ENCODE data around the gene TBXAS1. TPM values are rescaled to one million over a fixed set of nuclear protein-coding genes. Genes with fewer than 3 reads are reported as not detected.
A peak's percentile ranks its signal among the peaks of the same experiment; 100 is the strongest.

TBXAS1 gene
- total RNA-seq, 1 donor from 2014 or later: 0.26 TPM

DNA sequence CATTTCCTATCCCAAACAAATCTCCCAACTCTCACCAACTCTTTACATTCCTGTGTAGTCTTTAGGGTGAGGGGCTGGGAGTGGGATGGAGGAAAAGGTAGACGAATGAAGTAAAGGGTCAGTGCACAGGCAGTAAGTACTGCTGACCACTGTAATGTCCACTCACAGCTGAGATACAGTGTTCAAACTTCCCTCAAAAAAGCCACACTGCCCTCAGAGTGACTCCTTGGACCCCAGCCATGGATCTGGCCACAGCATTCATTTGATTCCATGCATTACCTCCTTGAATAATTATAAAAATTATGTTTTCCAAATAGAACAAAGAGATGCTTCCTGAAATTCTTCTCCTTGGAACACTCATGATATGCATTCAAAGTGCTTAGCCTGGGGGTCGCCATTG, 31.5 kb upstream of the TBXAS1 start:
- Histone ChIP-seq H3K4me3 (ENCODE audit: low read depth, low read length) (no peak overlapping the region), H3K36me3 (ENCODE audit: control insufficient read depth, insufficient read depth, low read length) (peaks cover 3% of the 10 kb centered on the region), H3K27me3 (ENCODE audit: control insufficient read depth, insufficient read depth, low read length) (no peaks in the 10 kb centered on the region)
- FAIRE-seq (no peak), DNase-seq (ENCODE audit: low read depth) (no peak)
- TF ChIP-seq, protein P1, sequence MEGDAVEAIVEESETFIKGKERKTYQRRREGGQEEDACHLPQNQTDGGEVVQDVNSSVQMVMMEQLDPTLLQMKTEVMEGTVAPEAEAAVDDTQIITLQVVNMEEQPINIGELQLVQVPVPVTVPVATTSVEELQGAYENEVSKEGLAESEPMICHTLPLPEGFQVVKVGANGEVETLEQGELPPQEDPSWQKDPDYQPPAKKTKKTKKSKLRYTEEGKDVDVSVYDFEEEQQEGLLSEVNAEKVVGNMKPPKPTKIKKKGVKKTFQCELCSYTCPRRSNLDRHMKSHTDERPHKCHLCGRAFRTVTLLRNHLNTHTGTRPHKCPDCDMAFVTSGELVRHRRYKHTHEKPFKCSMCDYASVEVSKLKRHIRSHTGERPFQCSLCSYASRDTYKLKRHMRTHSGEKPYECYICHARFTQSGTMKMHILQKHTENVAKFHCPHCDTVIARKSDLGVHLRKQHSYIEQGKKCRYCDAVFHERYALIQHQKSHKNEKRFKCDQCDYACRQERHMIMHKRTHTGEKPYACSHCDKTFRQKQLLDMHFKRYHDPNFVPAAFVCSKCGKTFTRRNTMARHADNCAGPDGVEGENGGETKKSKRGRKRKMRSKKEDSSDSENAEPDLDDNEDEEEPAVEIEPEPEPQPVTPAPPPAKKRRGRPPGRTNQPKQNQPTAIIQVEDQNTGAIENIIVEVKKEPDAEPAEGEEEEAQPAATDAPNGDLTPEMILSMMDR (IDR thresholded peaks at IDR 0.05; ENCODE audit: insufficient read depth, low read length, severe bottlenecking): no peak

DNA sequence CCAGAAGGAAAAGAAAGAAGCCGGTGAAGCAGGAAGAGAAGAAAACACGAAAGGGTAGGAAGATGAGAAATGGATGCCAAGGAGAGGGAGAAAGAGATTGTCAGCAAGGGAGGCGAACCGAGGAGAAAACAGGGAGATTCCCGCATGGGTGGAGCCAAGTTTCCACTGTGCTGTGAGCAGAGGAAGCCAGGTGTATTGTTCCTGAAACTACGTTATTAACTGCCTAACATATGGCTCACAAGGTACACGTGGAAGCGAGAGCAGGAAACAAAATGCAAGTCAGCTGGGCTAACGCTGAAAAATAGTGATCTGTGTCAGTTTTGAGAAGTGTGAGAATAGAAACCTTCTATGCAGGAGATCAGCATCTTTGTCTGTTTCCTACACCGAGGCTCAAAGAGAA, 30.8 kb upstream of the TBXAS1 start:
- Histone ChIP-seq H3K4me3 (ENCODE audit: low read depth, low read length) (no peak overlapping the region), H3K36me3 (ENCODE audit: control insufficient read depth, insufficient read depth, low read length) (peaks cover 3% of the 10 kb centered on the region), H3K27me3 (ENCODE audit: control insufficient read depth, insufficient read depth, low read length) (no peaks in the 10 kb centered on the region)
- FAIRE-seq: no peak
- TF ChIP-seq, protein P1 (IDR thresholded peaks at IDR 0.05; ENCODE audit: insufficient read depth, low read length, severe bottlenecking): no peak
- DNase-seq (ENCODE audit: low read depth): peak; percentile 61

DNA sequence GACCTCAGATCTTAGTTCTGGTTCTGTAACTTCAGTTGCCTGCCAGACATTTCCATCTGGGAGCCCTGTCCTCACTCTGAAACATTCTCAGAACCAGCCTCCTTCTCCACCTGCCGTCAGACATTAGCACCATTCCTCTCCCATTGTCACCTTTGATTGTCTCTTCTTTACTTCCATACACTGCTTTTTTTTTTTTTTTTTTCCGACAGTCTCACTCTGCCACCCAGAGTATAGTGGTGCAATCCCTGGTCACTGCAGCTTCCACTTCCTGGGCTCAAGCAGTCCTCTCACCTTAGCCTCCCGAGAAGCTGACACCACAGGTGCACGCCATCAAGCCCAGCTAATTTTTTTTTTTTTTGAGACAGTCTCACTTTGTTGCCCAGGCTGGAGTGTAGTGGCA, 30.2 kb upstream of the TBXAS1 start:
- TF ChIP-seq, protein P1 (IDR thresholded peaks at IDR 0.05; ENCODE audit: insufficient read depth, low read length, severe bottlenecking): no peak
- Histone ChIP-seq H3K4me3 (ENCODE audit: low read depth, low read length) (no peak overlapping the region), H3K27me3 (ENCODE audit: control insufficient read depth, insufficient read depth, low read length) (no peaks in the 10 kb centered on the region), H3K36me3 (ENCODE audit: control insufficient read depth, insufficient read depth, low read length) (peaks cover 3% of the 10 kb centered on the region)
- DNase-seq (ENCODE audit: low read depth): no peak
- FAIRE-seq: no peak

DNA sequence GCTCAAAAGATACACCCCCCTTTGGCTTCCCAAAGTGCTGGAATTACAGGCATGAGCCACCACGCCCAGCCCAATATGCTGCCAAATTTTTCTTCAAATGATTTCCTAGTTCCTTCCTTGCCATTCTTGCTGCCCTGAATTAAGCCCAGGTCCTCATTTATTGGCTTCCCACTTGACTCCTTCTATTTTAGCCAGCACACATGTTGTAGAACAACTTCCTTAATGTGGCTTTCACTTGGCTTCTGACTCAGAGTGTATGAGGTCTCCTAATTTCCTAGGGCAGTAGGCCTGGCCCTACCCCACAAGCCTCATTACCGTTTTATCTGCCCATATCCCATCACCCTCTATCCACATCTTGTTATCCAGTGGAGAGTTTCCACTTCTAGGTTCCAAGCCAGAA, 29.5 kb upstream of the TBXAS1 start:
- FAIRE-seq (no peak), DNase-seq (ENCODE audit: low read depth) (no peak)
- H3K36me3 ChIP-seq (ENCODE audit: control insufficient read depth, insufficient read depth, low read length): peaks cover 3% of the 10 kb centered on the region
- no peak overlapping the region for H3K4me3 ChIP-seq (ENCODE audit: low read depth, low read length)
- H3K27me3 ChIP-seq (ENCODE audit: control insufficient read depth, insufficient read depth, low read length): no peaks in the 10 kb centered on the region
- TF ChIP-seq, protein P1 (IDR thresholded peaks at IDR 0.05; ENCODE audit: insufficient read depth, low read length, severe bottlenecking): no peak

DNA sequence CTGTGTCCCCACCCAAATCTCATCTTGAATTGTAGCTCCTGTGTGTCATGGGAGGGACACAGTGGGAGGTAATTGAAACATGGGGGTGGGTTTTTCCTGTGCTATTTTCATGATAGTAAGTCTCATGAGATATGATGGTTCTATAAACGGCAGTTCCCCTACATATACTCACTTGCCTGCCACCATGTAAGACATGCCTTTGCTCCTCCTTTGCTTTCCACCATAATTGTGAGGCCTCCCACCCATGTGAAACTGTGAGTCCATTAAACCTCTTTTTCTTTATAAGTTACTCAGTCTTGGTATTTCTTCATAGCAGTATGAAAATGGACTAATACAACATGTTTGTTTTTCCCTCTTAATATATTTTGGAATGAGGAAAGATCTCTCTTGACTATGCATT, 24.5 kb upstream of the TBXAS1 start:
- FAIRE-seq (no peak), DNase-seq (ENCODE audit: low read depth) (no peak)
- TF ChIP-seq, protein P1 (IDR thresholded peaks at IDR 0.05; ENCODE audit: insufficient read depth, low read length, severe bottlenecking): no peak

DNA sequence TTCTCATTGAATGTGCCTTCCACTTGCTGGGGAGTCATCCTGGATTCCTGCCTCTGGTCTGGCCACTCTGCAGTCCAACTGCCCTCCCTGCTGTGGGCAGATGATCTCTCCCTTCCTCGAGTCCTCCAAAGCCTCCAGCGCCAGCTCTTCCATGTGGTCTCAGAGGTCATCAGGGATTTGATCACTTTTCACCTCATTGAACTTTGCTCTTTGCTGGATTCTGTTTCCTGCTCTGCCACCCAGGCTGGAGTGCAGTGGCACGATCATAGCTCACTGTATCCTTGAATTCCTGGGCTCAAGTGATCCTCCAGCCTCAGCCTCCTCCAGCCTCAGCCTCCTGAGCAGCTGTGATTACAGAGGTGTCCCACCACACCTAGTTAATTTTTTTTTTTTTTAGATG, 22.1 kb upstream of the TBXAS1 start:
- Histone ChIP-seq H3K4me3 (ENCODE audit: low read depth, low read length) (no peak overlapping the region), H3K27me3 (ENCODE audit: control insufficient read depth, insufficient read depth, low read length) (no peaks in the 10 kb centered on the region), H3K36me3 (ENCODE audit: control insufficient read depth, insufficient read depth, low read length) (no peaks in the 10 kb centered on the region)
- no peak for DNase-seq (ENCODE audit: low read depth)
- no peak for FAIRE-seq
- TF ChIP-seq, protein P1 (IDR thresholded peaks at IDR 0.05; ENCODE audit: insufficient read depth, low read length, severe bottlenecking): no peak

More for the DNA sequence above, 24.5 kb upstream of the TBXAS1 start:
- no peak overlapping the region for H3K4me3 ChIP-seq (ENCODE audit: low read depth, low read length)
- H3K27me3 ChIP-seq (ENCODE audit: control insufficient read depth, insufficient read depth, low read length): no peaks in the 10 kb centered on the region
- H3K36me3 ChIP-seq (ENCODE audit: control insufficient read depth, insufficient read depth, low read length): no peaks in the 10 kb centered on the region

All from bronchial epithelial cell (primary cell).